ENCODE measurements around the gene ADAT3.

Gene ADAT3

GRCh38 chr19:1912760-1913505, 7.7 kb downstream of the ADAT3 start:
- no peak for DNase-seq (ENCODE audit: low spot score)

DNA sequence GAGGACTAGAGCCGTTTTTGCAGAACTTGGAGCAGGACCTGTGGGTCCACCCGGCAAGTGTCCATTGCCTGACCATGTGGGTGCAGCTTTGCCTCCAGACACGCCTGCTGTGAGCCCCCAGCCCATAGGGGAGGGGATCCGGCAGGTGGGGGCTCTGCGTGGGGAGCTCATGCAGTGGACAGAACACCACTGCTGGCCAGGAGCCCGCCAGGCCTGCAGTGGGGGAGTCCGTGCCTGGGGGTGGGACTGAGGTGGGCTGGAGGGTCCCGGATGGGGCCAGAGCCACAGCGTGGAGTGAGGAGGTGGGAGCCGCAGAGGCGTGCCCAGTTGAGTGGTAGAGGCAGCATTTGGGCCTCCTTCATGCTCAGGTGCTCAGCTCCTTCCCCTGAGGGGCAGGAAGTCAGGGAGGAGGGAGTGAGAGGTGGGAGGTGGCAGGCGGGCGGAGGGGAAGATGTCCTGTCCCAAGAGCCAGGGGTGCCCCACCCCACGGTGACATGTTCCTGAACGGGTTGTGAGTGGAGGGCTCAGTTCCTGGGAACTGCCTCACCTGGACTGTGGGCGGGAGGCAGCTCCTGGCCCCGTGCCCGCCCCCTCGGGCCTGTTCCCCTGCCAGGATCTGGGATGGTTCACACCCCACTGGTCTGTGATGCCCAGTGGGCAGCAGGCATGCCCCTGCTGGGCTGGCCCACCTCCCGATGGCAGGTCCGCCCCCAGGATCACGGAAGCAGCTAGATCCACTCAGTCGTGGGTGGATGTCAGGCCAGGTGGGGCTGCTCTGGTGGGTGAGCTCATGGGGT, 8.8 kb downstream of the ADAT3 start:
- DNase-seq (ENCODE audit: low spot score) = no peak

GRCh38 chr19:1914826-1915341, 9.7 kb downstream of the ADAT3 start:
- DNase-seq (ENCODE audit: low spot score) = no peak

DNA sequence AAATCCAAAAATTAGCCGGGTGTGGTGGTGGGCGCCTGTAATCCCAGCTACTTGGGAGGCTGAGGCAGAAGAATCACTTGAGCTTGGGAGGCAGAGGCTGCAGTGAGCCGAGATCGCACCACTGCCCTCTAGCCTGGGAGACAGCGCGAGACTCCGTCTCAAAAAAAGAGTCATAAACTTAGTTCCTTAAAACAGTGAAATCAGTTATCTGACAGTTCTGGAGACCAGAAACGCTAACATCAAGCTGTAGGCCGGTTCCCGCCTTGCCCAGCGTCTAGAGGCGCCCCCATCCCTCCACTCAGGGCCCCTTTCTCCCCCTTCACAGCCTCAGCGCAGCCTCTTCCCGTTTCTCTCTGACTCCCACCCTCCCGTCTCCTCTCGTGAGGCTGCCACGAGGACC, 11.9 kb downstream of the ADAT3 start:
- DNase-seq (ENCODE audit: low spot score) = no peak

DNA sequence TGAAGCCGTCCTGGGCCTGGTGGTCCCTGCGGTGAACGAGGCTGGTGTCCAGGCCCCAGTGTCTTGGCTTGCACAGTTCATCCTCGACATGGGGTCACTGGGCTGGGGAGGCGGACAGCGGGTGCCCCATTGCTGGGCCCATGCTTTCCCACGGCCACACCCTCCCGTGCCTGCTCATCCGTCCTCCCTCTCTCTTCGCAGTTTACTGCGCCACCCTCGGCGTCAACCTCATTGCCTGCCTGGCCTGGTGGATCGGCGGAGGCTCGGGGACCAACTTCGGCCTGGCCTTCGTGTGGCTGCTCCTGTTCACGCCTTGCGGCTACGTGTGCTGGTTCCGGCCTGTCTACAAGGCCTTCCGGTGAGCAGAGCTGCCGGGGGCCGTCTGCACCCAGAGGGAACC, 12.7 kb downstream of the ADAT3 start:
- DNase-seq (ENCODE audit: low spot score) = no peak

- no peak for DNase-seq (ENCODE audit: low spot score)
Measured at GRCh38 chr19:1918975-1919374, 13.8 kb downstream of the ADAT3 start.

- no peak for DNase-seq (ENCODE audit: low spot score)
Measured at GRCh38 chr19:1920644-1921043, 15.4 kb downstream of the ADAT3 start.

DNA sequence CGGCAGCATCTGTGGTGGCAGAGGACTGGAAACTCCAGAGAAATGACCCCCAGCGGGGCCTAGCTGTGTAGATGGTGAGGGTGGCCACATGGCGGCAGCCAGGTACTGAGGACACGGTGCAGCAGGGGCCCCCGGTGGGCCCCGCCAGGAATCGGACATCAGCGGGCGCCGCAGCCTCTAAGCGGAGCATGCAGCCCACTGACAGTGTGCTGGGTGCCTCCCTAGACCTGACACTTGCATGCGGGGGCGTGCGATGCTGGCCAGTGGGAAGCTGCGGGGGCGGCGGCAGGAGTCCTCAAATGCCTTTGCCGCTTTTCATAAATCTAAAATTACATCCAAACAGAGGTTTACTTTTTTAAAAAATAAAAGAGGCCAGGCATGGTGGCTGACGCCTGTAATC, 16.1 kb downstream of the ADAT3 start:
- no peak for DNase-seq (ENCODE audit: low spot score)

- no peak for DNase-seq (ENCODE audit: low spot score)
Measured at GRCh38 chr19:1921825-1922224, 16.6 kb downstream of the ADAT3 start.

- DNase-seq (ENCODE audit: low spot score) = no peak
Measured at GRCh38 chr19:1922803-1923202, 17.6 kb downstream of the ADAT3 start.

- DNase-seq (ENCODE audit: low spot score) = no peak
Measured at GRCh38 chr19:1923319-1923718, 18.1 kb downstream of the ADAT3 start.

GRCh38 chr19:1924320-1924961, 19.2 kb downstream of the ADAT3 start:
- DNase-seq (ENCODE audit: low spot score) = no peak

- DNase-seq (ENCODE audit: low spot score) = no peak
Measured at GRCh38 chr19:1925544-1925943, 20.3 kb downstream of the ADAT3 start.

GRCh38 chr19:1929021-1929742, 24.0 kb downstream of the ADAT3 start:
- peak; percentile 72 for DNase-seq (ENCODE audit: low spot score)

- no peak for DNase-seq (ENCODE audit: low spot score)
Measured at GRCh38 chr19:1931445-1931844, 26.2 kb downstream of the ADAT3 start.

DNA sequence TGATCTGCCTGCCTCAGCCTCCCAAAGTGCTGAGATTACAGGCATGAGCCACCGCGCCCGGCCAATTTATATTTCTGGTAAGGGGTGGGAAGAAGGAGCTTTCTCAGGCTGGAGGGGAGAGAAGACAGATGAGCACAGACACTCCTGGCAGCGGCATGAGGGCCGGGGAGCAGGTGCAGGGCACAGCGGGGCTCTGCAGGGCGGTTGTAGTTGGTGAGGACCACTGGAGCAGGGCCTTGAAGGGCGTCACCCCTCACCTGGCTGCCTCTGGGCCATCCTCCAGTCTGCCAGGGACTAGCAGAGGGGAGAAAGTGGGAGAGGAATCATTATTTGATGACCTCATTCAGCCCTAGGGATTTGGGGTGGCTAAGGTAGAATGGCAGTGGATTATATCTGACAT, 27.2 kb downstream of the ADAT3 start:
- no peak for DNase-seq (ENCODE audit: low spot score)

- no peak for DNase-seq (ENCODE audit: low spot score)
Measured at GRCh38 chr19:1933244-1933643, 28.0 kb downstream of the ADAT3 start.

GRCh38 chr19:1933942-1934341, 28.7 kb downstream of the ADAT3 start:
- DNase-seq (ENCODE audit: low spot score) = no peak

DNA sequence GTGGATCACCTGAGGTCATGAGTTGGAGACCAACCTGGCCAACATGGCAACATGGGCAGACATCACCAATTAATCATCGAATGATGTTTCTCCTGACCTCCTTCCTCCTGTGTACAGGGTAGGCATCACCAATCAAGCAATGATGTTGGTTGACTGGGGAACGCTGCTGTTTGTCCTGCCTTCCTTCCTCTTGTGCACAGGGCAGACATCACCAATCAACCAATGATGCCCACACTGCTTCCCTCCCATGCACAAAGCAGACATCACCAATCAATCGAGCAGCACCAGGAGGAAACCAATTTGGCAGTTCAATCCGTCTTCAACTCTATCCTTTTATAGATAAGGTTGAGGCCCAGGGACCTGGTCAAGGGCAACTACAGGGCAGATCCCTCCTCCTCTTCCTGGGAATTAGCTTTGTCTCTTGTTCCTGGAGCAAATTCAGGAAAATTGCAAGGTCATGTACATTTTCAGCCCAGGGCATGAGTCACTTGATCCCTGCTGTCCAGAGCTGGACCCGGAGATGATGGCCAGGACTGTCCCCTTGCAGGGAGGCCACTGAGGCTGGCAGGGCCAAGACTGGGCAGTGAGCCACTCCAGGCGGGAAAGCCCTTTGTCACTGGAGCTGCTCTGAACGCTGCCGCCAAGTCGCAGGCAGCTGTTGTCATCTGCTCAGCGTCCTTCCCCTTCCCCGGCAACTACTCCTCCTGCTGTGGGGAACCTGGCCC, 30.4 kb downstream of the ADAT3 start:
- DNase-seq (ENCODE audit: low spot score) = peak; percentile 60

GRCh38 chr19:1936430-1936829, 31.2 kb downstream of the ADAT3 start:
- DNase-seq (ENCODE audit: low spot score) = no peak

DNA sequence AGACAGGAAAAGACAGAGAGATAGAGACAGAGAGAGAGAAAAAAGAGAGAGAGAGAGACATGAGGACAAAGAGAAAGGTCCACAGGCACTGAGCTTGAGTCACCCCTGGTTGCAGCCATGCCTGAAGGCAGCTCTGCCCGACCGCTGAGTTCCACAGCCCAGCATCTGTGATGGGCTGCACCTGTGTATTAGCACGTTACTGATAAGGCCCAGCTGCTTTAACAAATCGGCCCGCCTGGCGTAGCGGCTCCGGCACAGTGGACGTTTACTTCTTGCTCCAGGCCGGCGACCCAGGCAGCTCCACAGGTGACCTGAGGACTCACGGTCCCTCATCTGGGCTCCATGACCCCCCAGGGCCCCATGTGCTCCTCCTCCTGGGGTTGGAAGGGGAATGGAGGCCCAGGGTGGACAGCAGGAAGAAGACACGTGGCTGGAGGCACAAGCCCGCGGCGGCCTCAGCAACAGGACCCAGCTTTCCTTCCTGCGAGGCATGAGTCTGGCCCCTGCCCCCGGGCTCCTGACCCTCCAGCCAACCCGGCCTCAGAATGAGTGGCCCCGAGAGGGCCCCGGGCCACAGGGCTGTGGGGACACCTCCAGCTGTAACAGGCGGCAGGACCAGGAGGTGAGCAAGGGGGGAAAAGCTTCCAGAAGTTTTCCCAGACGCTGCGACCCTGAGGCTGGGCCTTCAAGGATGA, 31.9 kb downstream of the ADAT3 start:
- no peak for DNase-seq (ENCODE audit: low spot score)

All from Ammon's horn (tissue), 1 donor.